Parathyroid adenoma (tissue), 2 donors: ENCODE measurements around the gene TENM3.

Experiments used
- H2AFZ ChIP-seq: fragments of 300-600 bp; sonication (generic); one replicate; pipeline ENCODE4 v1.7.0; 2017; ENCODE audit warnings: antibody characterized with exemption, mild to moderate bottlenecking
- H3K27ac ChIP-seq: fragments of 300-600 bp; sonication (generic); one replicate; pipeline ENCODE4 v1.7.0; 2017
- H3K27me3 ChIP-seq: fragments of 300-600 bp; sonication (generic); one replicate; pipeline ENCODE4 v1.7.0; 2017; ENCODE audit warnings: low read length; ENCODE audit not compliant: control insufficient read depth, insufficient read depth
- H3K36me3 ChIP-seq: fragments of 300-600 bp; sonication (generic); one replicate; pipeline ENCODE4 v1.7.0; 2017; ENCODE audit warnings: low read length; ENCODE audit not compliant: control insufficient read depth, insufficient read depth
- H3K4me1 ChIP-seq: fragments of 300-600 bp; sonication (generic); one replicate; pipeline ENCODE4 v1.7.0; 2017; ENCODE audit warnings: control low read depth
- H3K4me2 ChIP-seq: fragments of 300-600 bp; sonication (generic); one replicate; pipeline ENCODE4 v1.7.0; 2017; ENCODE audit warnings: low read length
- H3K4me3 ChIP-seq: fragments of 300-600 bp; sonication (generic); one replicate; pipeline ENCODE4 v1.7.0; 2017; ENCODE audit warnings: low read depth, low read length
- H3K79me2 ChIP-seq: fragments of 300-600 bp; sonication (generic); one replicate; pipeline ENCODE4 v1.7.0; 2017; ENCODE audit warnings: control low read depth
- H3K9ac ChIP-seq: fragments of 300-600 bp; sonication (generic); one replicate; pipeline ENCODE4 v1.7.0; 2017; ENCODE audit warnings: mild to moderate bottlenecking
- H3K9me3 ChIP-seq: fragments of 300-600 bp; sonication (generic); one replicate; pipeline ENCODE4 v1.7.0; 2017; ENCODE audit warnings: low read length; ENCODE audit not compliant: control insufficient read depth
- TF ChIP-seq, protein P1 (sequence below): fragments of 300-600 bp; sonication (generic); IDR thresholded peaks from one replicate; pipeline ENCODE4 v1.7.0; 2017; ENCODE audit warnings: antibody characterized with exemption, mild to moderate bottlenecking
- donor health status: primary hyperparathyroidism.

The TENM3 gene

DNA sequence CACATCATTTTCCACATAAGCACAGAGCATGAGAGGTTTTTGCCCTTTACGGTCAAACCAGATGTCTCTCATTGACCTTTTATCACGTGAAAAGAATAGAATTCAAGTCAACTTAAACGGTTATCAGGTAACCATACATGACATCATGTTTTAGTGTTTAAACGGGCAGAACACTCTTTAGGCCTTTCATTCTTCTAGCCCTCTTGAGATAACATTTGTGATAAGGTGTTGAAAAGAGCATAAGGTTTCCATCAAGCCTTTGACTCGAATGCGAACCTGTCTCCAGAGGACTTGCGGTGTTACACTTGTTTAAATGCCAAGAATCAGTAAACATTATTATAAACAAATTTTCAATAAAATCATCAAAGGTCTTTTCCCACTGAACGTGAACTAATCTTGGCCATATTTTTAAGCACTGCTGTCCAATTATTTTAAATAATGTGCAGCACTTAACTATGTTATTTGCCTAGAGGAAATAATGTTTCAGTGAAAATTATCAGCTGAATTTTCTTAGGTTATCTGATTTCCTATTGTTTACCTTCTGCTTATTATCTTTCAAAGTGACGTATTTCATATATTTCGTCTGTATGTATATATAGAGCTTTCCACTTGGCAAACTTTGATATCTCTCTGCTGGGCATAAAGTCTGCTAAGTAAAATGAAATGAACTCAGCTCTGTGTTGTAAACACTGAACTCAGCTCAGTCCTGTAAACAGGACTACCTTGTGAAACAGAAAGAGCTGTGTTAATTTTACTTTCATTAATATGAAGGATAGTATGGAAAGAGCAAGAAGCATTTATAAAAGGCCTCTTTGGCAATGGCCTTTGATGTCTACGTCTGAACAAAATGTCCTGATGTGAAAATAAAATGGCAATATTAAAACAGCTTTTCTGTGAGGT is 33.3 kb downstream of the TENM3 start:
- Histone ChIP-seq H3K4me2 (no peak overlapping the region), H3K4me1 (no peaks in the 10 kb centered on the region), H3K9ac (no peak overlapping the region), H3K4me3 (no peak overlapping the region), H3K79me2 (no peaks in the 10 kb centered on the region), H3K27ac (no peak overlapping the region), H3K36me3 (no peaks in the 10 kb centered on the region), H3K27me3 (no peaks in the 10 kb centered on the region), H2AFZ (no peak overlapping the region), H3K9me3 (no peaks in the 10 kb centered on the region)
- TF ChIP-seq, protein P1, sequence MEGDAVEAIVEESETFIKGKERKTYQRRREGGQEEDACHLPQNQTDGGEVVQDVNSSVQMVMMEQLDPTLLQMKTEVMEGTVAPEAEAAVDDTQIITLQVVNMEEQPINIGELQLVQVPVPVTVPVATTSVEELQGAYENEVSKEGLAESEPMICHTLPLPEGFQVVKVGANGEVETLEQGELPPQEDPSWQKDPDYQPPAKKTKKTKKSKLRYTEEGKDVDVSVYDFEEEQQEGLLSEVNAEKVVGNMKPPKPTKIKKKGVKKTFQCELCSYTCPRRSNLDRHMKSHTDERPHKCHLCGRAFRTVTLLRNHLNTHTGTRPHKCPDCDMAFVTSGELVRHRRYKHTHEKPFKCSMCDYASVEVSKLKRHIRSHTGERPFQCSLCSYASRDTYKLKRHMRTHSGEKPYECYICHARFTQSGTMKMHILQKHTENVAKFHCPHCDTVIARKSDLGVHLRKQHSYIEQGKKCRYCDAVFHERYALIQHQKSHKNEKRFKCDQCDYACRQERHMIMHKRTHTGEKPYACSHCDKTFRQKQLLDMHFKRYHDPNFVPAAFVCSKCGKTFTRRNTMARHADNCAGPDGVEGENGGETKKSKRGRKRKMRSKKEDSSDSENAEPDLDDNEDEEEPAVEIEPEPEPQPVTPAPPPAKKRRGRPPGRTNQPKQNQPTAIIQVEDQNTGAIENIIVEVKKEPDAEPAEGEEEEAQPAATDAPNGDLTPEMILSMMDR, result no peak

DNA sequence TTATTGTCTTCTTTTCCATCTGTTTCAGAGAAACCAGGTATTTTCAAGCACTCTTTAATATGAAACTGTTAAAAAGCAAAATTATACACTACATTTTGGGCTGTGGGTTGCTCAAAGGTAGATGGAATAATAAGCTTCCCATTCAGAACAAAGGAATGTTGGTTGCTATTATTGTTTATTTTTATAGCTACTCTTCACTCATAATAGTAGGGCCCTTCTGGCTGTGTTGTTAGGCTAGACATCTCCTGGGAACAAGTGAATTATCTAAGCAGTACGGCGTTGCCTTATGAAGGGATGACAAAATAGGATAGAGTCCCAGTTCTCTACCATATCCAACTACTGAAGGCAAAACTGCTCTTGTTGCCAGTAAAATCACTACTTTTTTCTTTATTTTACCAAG is 34.2 kb downstream of the TENM3 start:
- Histone ChIP-seq H3K4me2 (no peak overlapping the region), H2AFZ (no peak overlapping the region), H3K9ac (no peak overlapping the region), H3K4me1 (no peaks in the 10 kb centered on the region), H3K4me3 (no peak overlapping the region), H3K27me3 (no peaks in the 10 kb centered on the region), H3K79me2 (no peaks in the 10 kb centered on the region), H3K9me3 (no peaks in the 10 kb centered on the region), H3K36me3 (no peaks in the 10 kb centered on the region), H3K27ac (no peak overlapping the region)
- TF ChIP-seq, protein P1, result no peak

DNA sequence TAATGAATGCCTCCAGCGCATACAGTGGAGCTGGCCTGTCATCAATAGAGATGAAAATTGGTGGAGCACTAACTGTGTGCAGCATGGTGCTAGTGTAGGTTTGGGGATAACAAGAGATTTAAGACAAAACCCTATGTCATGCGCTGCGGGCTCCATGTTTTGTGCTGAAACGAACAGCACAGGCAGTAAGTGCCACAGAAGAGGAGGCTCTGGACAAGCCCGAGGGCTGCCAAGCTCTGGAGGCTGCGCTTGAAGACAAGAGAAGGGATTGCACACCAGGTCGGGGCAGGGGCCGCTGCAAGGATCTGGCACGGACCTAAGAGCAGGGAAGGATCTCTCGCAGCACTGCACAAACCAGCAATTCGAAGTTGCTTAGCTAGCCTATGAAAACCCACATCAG is 35.5 kb downstream of the TENM3 start:
- H3K4me1 ChIP-seq, result no peaks in the 10 kb centered on the region
- no peak overlapping the region for H3K4me3 ChIP-seq
- H2AFZ ChIP-seq, result no peak overlapping the region
- TF ChIP-seq, protein P1, result no peak
- H3K9me3 ChIP-seq, result no peaks in the 10 kb centered on the region
- H3K79me2 ChIP-seq, result no peaks in the 10 kb centered on the region
- H3K4me2 ChIP-seq, result no peak overlapping the region
- H3K9ac ChIP-seq, result no peak overlapping the region
- no peak overlapping the region for H3K27ac ChIP-seq
- no peaks in the 10 kb centered on the region for H3K27me3 ChIP-seq
- H3K36me3 ChIP-seq, result no peaks in the 10 kb centered on the region

DNA sequence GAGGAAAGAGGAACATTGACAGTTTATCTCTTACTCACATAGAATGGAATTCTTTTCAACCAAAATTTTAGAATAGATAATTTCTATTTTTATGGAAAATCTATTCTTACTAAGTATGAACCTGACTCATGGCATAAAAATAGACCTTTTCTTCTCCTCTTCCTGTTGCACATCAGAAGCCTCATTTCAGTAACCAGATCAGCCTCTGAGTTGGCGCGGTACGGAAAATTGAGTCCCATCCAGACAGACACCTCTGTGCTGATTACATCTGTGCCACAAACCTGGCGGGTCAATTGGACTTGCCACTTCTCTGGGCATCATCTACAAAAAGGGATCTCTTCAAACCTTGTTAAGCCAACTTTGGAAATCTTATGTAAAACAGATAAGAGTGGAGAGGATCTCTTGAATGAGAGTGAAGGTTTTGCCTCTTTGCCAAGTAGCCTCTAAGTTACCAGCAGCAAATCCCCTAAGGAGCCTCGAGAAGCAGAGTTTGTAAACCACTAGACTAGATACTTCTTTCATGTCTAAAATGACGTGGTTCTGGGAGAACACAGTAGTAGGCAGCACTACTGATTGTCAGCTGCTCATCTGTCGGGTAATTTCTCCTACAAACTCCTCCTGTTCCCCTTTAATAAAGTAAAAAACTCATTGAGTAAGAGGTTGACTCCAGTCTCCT is 37.4 kb downstream of the TENM3 start:
- Histone ChIP-seq H3K4me1 (no peaks in the 10 kb centered on the region), H2AFZ (no peak overlapping the region), H3K27me3 (no peaks in the 10 kb centered on the region), H3K4me3 (no peak overlapping the region), H3K9me3 (no peaks in the 10 kb centered on the region), H3K79me2 (no peaks in the 10 kb centered on the region), H3K9ac (no peak overlapping the region), H3K36me3 (no peaks in the 10 kb centered on the region), H3K4me2 (no peak overlapping the region), H3K27ac (no peak overlapping the region)
- TF ChIP-seq, protein P1, result no peak
